Stimulated activated CD8-positive, alpha-beta memory T cell treated with anti-CD3 and anti-CD28 coated beads, Interleukin-7, amount 100 ng/mL, for 48 hours (primary cell): ENCODE results near the gene RNF166.
A peak's percentile ranks its signal among the peaks of the same experiment; 100 is the strongest.

Source experiments
- DNase-seq, 2 donors: peaks; one replicate each; pipeline ENCODE4 v3.0.0-alpha.2; 2020; ENCODE audit warnings: low read depth in 1 of 2; ENCODE audit errors: extremely low read depth in 1 of 2

RNF166 gene

DNA sequence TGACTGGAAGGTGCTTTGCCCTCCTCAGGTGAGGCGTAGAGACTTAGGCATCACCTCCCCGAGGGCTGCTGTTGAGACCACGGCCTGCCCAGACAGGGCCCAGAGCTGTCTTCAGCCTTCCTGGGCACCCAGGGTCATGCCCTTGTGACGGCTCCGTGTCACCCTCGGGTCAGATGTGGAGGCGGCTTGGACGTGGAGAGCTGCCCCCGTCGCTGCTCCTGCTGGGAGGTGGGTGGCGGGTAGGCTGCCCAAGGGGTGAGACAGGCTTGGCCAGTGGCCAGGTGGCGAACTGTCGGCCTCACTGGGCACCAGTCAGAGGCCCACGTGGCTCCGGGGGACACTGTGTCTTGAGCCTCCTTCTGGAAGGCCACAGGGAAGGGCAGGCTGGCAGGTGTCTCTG is 11.0 kb downstream of the RNF166 start:
- DNase-seq: no peak

- DNase-seq: no peak
Measured at GRCh38 chr16:88694221-88695087, 11.8 kb downstream of the RNF166 start.

DNA sequence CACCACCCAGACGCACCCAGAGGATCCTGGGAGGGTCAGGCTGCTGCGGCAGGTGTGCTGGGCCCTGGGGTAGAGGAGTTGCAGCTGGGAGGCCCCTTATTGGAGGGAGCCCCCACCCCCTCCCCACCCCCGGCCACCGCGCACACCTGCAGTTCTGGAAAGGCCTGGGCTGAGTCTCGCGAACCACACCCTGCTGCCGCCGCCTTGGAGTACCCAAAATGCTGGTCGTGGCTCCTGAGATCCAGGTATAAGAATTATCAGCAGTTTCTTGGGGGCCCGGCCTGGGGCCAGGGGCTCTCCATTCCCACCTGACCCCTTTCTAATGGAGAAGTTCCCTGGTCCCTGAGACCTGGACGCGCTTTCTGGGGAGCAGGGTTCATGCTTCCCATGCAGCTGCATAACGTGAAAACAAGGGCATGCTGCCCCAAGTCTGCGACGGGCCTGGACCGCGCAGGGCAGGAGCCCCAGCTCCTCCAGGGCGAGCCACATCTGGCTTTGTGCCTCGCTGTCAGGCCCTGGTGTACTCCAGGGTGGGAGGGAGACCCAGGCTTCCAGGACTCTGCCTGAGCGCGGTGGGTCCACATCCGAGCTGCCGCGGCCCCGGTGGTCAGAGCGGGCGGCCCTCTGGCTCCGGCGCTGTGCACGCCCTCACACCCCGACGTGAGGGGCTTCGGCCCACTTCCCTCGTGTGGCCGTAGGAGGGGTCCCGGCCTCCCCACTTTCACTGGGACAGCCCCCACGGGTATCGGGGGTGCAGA is 12.6 kb downstream of the RNF166 start:
- no peak for DNase-seq

- no peak for DNase-seq
Measured at GRCh38 chr16:88692861-88693260, 13.3 kb downstream of the RNF166 start.

DNA sequence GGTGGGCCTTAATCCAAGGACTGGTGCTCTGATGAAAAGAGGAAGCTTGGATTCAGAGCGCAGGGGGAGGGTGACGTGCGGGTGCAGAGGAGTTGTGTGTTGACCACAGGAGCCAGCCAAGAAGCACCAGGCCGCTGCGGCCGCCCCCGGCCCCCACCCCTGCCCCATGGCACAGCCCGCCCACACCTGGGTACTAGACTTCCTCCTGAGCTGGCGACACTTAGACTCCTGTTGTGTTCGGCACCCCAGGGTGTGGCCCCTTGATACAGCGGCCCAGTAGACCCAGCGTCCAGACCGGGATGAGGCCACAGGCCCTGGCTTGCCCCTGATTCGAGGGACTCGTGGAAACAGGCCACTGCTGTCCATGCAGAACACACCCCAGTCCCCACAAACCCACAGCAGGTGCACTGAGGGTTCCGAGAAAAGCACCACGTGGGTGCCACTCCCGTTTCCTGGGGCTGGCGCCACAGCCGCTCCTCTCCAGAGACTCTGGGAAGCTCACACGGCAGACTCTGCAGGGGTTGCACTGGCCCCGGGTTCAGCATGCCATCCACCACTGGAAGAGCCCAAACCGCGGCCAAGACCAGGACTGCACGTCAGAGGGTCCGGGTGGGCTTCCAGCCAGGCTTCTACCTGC is 14.2 kb downstream of the RNF166 start:
- no peak for DNase-seq

DNA sequence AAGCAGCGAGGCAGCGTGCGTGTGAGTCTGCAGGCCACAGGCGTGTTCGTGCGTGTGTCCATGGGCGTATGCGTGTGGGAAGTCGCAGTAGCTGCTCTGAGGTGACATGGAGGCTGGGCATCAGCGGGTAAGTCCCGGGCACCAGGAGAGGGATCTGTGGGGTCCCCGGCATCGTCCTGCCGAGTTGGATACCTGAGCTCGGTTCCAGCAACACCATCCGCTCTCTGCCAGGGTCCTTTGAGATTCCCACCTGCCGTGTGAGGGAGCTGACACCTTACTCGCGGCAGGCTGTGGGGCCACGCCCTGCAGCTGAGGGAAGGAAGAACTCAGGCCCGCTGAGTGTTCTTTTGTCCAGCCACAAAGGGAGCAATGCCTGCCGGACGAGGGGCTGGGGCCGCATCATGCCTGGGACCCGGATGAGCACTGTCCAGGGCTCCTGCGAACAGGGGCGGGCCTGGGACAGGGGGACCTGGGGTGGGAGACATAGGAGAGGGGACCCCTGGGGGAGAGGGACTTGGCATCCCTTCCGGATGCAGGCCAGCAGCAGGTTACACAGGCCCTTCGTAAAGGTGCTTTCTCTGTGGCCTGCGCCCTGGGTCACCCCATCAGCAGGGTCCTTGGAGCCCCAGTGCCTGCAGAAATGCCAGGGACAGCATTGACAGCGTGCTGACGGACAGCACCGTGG is 14.9 kb downstream of the RNF166 start:
- no peak for DNase-seq

DNA sequence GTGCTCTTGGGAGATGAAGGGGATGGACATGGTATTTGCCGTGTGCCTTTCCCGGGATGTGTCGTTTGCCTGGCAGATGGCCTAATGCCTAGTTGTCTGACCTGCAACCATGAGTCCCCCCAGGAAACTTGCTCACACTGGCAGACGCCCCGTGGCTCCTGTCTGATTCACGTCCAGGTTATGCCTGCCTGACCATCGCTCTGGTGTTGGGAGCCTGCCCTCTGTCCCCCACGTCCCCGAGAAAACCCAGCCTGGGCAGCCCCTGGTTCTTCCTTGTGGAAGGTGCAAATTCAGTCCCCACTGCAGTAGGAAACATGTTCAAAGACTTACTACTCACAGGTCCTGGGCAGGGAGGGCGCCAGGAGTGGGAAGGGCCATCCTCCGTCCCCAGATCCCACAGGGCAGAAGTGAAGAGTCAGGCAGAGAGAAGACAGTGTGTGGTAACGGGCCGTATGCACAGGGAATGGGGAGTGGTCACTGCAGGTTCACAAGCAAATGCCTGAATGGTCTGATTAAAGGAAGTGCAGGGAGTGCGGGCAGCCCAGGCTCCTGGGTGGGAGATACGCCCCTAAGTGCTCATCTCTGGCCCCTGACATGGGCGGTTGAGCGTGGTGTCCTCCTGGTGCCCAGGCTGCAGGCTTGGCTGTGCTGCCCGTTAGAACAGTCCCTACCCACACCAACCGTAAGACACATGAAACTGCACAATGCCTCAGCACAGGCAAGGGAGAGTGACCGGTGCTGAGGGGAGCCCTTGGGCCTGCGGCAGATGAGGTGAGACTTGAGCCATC is 15.7 kb downstream of the RNF166 start:
- no peak for DNase-seq

GRCh38 chr16:88688013-88688778 is 18.0 kb downstream of the RNF166 start:
- DNase-seq: no peak

DNA sequence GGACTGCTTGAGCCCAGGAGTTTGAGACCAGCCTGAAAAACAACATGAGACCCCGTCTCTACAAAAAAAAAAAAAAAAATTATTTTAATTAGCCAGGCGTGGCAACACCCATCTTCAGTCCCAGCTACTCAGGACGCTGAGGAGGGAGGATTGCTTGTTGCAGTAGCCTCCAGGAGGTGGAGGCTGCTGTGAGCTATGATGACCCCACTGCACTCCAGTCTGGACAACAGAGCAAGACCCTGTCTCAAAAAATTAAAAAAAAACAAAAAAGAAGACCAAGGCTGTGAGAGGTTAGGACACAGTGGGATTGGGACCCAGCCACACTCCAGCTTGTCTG is 18.6 kb downstream of the RNF166 start:
- DNase-seq: no peak

- DNase-seq: no peak
Measured at GRCh38 chr16:88687254-88687576, 19.0 kb downstream of the RNF166 start.

GRCh38 chr16:88686439-88687253 is 19.6 kb downstream of the RNF166 start, which contains the start of gene SNAI3:
TSS of gene SNAI3 (minus strand) at chr16:88686507. CDS start at chr16:88686406, 101 bp downstream.
- peak; percentile 72 to 73 for DNase-seq

- no peak for DNase-seq
Measured at GRCh38 chr16:88686062-88686438, 20.2 kb downstream of the RNF166 start.

- no peak for DNase-seq
Measured at GRCh38 chr16:88685156-88686061, 20.8 kb downstream of the RNF166 start.

DNA sequence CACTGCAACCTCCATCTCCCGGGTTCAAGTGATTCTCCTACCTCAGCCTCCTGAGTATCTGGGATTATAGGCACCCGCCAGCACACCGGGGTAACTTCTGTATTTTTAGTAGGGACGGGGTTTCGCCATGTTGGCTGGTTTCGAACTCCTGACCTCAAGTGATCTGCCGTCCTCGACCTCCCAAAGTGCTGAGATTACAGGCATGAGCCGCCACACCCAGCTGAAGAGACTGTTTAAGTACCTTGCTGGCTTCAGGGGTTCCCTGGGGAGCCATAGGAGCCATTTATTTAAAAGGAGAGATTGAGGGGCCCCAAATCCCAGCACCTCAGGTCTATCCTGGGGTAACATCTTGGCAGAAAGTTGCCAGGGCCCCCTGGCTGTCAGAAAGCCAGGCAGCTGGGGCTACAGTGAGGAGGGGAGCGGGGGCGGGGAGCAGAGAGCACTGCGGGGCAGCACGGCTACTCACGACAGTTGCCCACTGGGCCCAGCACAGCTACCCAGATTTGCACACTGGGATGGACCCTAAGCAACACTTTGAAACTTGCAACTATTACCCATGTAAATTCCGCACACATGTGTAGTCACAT is 21.5 kb downstream of the RNF166 start:
- DNase-seq: no peak

DNA sequence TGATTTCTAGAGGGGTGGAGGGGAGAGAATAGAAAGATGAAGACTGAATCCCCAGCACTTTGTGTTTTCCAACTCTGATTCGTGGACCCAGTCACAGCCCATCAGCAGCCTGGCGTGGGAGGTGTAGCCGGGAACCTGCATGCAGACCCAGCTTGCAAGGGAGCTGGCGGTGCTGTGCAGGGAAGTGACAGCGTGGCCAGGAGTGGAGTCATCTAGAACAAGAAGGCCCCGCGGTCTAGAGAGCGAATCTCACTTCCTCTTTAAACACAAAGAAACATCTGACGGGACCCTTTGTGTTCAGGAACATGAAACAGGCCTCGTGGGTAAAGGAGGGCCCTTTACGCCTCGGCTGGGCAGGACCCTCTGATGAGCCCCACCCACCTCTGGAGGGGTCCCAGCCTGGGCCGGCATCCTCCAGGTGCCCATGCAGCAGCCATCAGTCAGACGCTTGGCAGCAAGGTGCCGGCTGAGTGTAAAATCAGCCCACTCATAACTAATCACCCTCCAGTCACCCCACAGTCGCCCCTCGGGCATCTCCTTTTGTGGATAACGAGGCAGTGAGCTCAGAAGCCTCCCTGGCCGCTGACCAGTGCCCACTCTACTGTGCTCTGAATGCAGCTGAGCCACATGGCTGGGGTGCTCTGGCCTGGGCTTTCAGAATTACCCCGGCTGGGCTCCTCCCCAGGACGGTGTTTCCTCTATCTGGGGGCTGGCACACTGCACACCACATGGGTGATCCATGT is 24.3 kb downstream of the RNF166 start:
- DNase-seq: peak in 1 of 2 donors; percentile 81

DNA sequence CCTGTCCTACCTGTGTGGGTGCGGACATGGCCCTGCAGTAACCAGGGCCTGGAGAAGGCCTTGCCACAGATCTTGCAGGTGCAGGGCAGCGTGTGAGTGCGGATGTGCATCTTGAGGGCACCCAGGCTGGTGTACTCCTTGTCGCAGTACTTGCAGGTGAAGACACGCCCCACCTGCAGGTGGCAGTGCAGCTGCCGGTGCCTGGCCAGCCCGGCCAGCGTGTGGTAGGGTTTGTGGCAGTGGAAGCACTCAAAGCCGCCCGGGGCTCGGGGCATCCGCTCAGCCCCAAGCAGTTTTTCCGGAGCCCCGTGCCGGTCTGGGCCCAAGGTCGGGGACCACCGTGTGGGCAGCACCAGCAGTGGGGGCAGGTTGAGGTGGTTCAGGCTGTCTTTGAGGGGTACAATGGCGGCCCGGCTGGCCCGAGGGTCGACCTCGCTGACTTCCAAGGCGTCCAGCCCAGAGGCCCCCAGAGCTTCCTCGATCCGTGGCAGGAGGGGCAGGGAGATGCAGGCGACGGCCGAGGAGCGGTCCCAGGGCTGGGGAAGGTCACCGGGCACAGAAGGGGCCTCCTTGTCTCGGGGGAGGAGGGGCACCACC is 25.0 kb downstream of the RNF166 start:
- DNase-seq: no peak
